Measurements from ENCODE around the gene SCN2B. TPM values are rescaled to one million over a fixed set of nuclear protein-coding genes. Genes with fewer than 3 reads are reported as not detected.

Gene SCN2B
- total and polyA plus RNA-seq, 2 of the 13 experiments (the other 11 are each of a cell fraction or from before 2014, with no cell fraction given), result 0.01 to 0.02 TPM

GRCh38 chr11:118128721-118129470, 47.5 kb downstream of the SCN2B start:
- Histone ChIP-seq H2AFZ (ENCODE audit: low read length) (no peak overlapping the region), H3K4me3 (replicated peaks in 1 of 3; ENCODE audit: insufficient read depth in 1 of 3, low read depth in 2 of 3, low read length in 3 of 3) (no peak overlapping the region), H3K27ac (ENCODE audit: extremely low read length, insufficient read depth, low read length) (no peak overlapping the region), H3K79me2 (ENCODE audit: insufficient read depth, low read length) (no peaks in the 10 kb centered on the region), H3K4me1 (ENCODE audit: insufficient read depth, low read length) (no peaks in the 10 kb centered on the region), H4K20me1 (ENCODE audit: insufficient read depth, low read length) (no peaks in the 10 kb centered on the region), H3K4me2 (ENCODE audit: low read depth, low read length) (no peak overlapping the region), H3K9me3 (ENCODE audit: low read length) (no peaks in the 10 kb centered on the region), H3K9ac (ENCODE audit: insufficient read depth, low read depth, low read length) (no peak overlapping the region), H3K36me3 (replicated peaks in 1 of 2; ENCODE audit: control insufficient read depth in 1 of 2, insufficient read depth in 2 of 2, low read length in 2 of 2) (no peaks in the 10 kb centered on the region), H3K27me3 (ENCODE audit: control insufficient read depth in 1 of 2, insufficient read depth in 2 of 2, low read length in 2 of 2) (peaks cover 0 to 32% of the 10 kb centered on the region in 2 experiments; a peak in 4 of 5 replicates)
- in situ Hi-C loops (cut with HindIII; ENCODE audit: extremely low pct_ligation_motif_present, low pct_unique_long_range_greater_than_20kb), result loop anchor here (25.0 kb wide), 1 partner anchor 358 kb away; no protein-coding TSS in a partner anchor
- CTCF ChIA-PET (ENCODE audit: low intra/inter-chr PET ratio, low total read pairs), result no interaction called here
- 42% methylated on average over 11 of the region's 11 CpGs for WGBS (ENCODE audit: low lambda C conversion rate)
- FAIRE-seq (no peak), ATAC-seq (no peak), DNase-seq (ENCODE audit: low spot score) (no peak)
- BruUV-seq (replicated peaks), result no TSS peak
- POLR2A ChIA-PET, result no interaction called here
- intact Hi-C loops (cut with micrococcal nuclease; ENCODE audit: unreplicated experiment), result no loop called here
- TF ChIP-seq ATF7-NPFF (CRISPR knock-in tag; IDR thresholded peaks at IDR 0.05; ENCODE audit: low read depth), result no peak
- TF ChIP-seq MAZ (IDR thresholded peaks at IDR 0.05; ENCODE audit: borderline replicate concordance, low read depth, low read length), result no peak
- TF ChIP-seq MAZ (CRISPR knock-in tag; IDR thresholded peaks at IDR 0.05; ENCODE audit: low read depth), result no peak
- no peak for TF ChIP-seq RARA (CRISPR knock-in tag; IDR thresholded peaks at IDR 0.05)
- TF ChIP-seq ZNF280B (CRISPR knock-in tag; IDR thresholded peaks at IDR 0.05; ENCODE audit: borderline replicate concordance), result no peak
- no peak for TF ChIP-seq ZNF740 (CRISPR knock-in tag; IDR thresholded peaks at IDR 0.05)
- TF ChIP-seq ZNF710 (CRISPR knock-in tag; IDR thresholded peaks at IDR 0.05; ENCODE audit: borderline replicate concordance), result no peak
- TF ChIP-seq IKZF5 (CRISPR knock-in tag; IDR thresholded peaks at IDR 0.05), result no peak
- TF ChIP-seq TCF12 (IDR thresholded peaks at IDR 0.05), result no peak
- no peak for TF ChIP-seq TCF12 (CRISPR knock-in tag; IDR thresholded peaks at IDR 0.05)
- TF ChIP-seq ZNF264 (CRISPR knock-in tag; IDR thresholded peaks at IDR 0.05), result no peak
- TF ChIP-seq ZXDC (CRISPR knock-in tag; IDR thresholded peaks at IDR 0.05), result no peak
- TF ChIP-seq SAFB2 (CRISPR knock-in tag; IDR thresholded peaks at IDR 0.05; ENCODE audit: borderline replicate concordance, low read depth), result no peak
- no peak for TF ChIP-seq SIX4 (CRISPR knock-in tag; IDR thresholded peaks at IDR 0.05)
